ENCODE results near the gene SP1. TPM values are rescaled to one million over a fixed set of nuclear protein-coding genes. Genes with fewer than 3 reads are reported as not detected.
"Not testable (repeated sequence)": the region's sequence is repeated elsewhere in the genome, so short reads cannot be mapped to it uniquely, and the experiment has no call there.

The SP1 gene
- total RNA-seq, 1 donor = 50.3 TPM

DNA sequence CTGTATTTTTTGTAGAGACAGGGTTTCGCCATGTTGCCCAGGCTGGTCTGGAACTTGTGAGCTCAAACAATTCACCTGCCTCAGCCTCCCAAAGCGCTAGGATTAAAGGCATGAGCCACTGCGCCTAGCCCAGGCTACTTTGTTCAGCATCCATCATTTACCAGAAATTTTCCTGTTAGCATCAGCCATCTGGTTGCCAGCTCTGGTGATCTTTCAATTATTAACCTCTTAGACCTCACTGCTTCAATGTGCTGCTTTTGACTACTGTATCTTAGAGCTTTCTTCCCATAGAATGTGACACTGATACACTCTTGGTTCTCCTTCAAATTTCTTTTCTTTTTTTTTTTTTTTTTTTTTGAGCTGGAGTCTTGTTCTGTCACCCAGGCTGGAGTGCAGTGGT, 38.2 kb downstream of the SP1 start:
- H3K27me3 ChIP-seq (ENCODE audit: insufficient read depth, low read length) = no peaks in the 10 kb centered on the region
- no peaks in the 10 kb centered on the region for H4K20me1 ChIP-seq (ENCODE audit: insufficient read depth, low read length)
- TF ChIP-seq, protein P1, sequence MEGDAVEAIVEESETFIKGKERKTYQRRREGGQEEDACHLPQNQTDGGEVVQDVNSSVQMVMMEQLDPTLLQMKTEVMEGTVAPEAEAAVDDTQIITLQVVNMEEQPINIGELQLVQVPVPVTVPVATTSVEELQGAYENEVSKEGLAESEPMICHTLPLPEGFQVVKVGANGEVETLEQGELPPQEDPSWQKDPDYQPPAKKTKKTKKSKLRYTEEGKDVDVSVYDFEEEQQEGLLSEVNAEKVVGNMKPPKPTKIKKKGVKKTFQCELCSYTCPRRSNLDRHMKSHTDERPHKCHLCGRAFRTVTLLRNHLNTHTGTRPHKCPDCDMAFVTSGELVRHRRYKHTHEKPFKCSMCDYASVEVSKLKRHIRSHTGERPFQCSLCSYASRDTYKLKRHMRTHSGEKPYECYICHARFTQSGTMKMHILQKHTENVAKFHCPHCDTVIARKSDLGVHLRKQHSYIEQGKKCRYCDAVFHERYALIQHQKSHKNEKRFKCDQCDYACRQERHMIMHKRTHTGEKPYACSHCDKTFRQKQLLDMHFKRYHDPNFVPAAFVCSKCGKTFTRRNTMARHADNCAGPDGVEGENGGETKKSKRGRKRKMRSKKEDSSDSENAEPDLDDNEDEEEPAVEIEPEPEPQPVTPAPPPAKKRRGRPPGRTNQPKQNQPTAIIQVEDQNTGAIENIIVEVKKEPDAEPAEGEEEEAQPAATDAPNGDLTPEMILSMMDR (IDR thresholded peaks at IDR 0.05; ENCODE audit: extremely low read depth, low read depth, low read length) = no peak
- no peak overlapping the region for H3K27ac ChIP-seq (ENCODE audit: low read depth, low read length)
- no peak overlapping the region for H3K4me3 ChIP-seq (ENCODE audit: insufficient read depth, low read length)
- DNase-seq (ENCODE audit: insufficient read length, low spot score, missing footprints) = no peak
- H3K9me3 ChIP-seq (ENCODE audit: low read depth, low read length) = no peaks in the 10 kb centered on the region
- H3K4me1 ChIP-seq (ENCODE audit: insufficient read depth, low read length) = peaks cover 9% of the 10 kb centered on the region
- H3K4me2 ChIP-seq (ENCODE audit: insufficient read depth, low read length) = no peak overlapping the region
- H3K36me3 ChIP-seq (ENCODE audit: insufficient read depth, low read length) = no peaks in the 10 kb centered on the region
- H3K79me2 ChIP-seq (ENCODE audit: insufficient read depth, low read length) = no peaks in the 10 kb centered on the region
- H2AFZ ChIP-seq (ENCODE audit: low read length) = no peak overlapping the region

DNA sequence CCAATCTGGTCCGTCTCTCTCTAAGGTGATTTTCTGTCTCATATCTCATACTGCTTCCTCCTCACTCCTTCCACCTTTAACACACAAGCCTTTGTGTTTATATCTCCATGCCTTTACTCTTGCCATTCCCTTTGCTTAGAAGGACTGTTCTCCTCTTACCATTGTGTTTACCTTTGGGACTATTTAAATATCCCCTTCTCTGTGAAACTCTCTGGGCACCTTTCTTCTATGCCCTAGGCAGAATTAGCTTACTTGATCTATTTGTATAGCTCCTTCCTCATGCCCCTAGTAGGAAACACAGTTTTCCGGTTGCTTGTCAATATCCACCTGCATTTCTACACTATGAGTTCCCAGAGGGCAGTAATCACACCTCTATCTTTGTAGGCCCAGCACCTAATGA, 39.8 kb downstream of the SP1 start:
- TF ChIP-seq, protein P1 (IDR thresholded peaks at IDR 0.05; ENCODE audit: extremely low read depth, low read depth, low read length) = no peak

DNA sequence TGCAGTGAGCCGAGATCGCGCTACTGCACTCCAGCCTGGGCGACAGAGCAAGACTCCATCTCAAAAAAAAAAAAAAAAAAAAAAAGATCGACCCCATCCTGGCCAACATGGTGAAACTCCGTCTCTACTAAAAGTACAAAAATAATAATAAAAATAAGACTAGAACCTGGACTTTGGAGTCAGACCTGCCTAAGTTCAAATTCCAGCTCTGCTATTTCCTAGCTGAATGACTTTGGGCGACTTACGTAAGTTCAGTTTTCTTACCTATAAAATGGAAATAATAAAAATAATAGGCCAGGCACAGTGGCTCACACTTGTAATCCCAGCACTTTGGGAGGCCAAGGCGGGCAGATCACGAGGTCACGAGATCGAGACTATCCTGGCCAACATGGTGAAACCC, 42.3 kb downstream of the SP1 start:
- H4K20me1 ChIP-seq (ENCODE audit: insufficient read depth, low read length); H3K27ac ChIP-seq (ENCODE audit: low read depth, low read length); H3K79me2 ChIP-seq (ENCODE audit: insufficient read depth, low read length); H3K9me3 ChIP-seq (ENCODE audit: low read depth, low read length); H3K4me2 ChIP-seq (ENCODE audit: insufficient read depth, low read length); H3K36me3 ChIP-seq (ENCODE audit: insufficient read depth, low read length); H3K4me1 ChIP-seq (ENCODE audit: insufficient read depth, low read length); H3K4me3 ChIP-seq (ENCODE audit: insufficient read depth, low read length); H2AFZ ChIP-seq (ENCODE audit: low read length); H3K27me3 ChIP-seq (ENCODE audit: insufficient read depth, low read length); DNase-seq (ENCODE audit: insufficient read length, low spot score, missing footprints): not testable (repeated sequence)

More for the DNA sequence above, 39.8 kb downstream of the SP1 start:
- H4K20me1 ChIP-seq (ENCODE audit: insufficient read depth, low read length) = no peaks in the 10 kb centered on the region
- no peaks in the 10 kb centered on the region for H3K36me3 ChIP-seq (ENCODE audit: insufficient read depth, low read length)
- H3K4me3 ChIP-seq (ENCODE audit: insufficient read depth, low read length) = no peak overlapping the region
- no peak for DNase-seq (ENCODE audit: insufficient read length, low spot score, missing footprints)
- H3K79me2 ChIP-seq (ENCODE audit: insufficient read depth, low read length) = no peaks in the 10 kb centered on the region
- no peaks in the 10 kb centered on the region for H3K27me3 ChIP-seq (ENCODE audit: insufficient read depth, low read length)
- no peak overlapping the region for H3K4me2 ChIP-seq (ENCODE audit: insufficient read depth, low read length)
- H3K27ac ChIP-seq (ENCODE audit: low read depth, low read length) = no peak overlapping the region
- peaks cover 9% of the 10 kb centered on the region for H3K4me1 ChIP-seq (ENCODE audit: insufficient read depth, low read length)
- H3K9me3 ChIP-seq (ENCODE audit: low read depth, low read length) = no peaks in the 10 kb centered on the region
- no peak overlapping the region for H2AFZ ChIP-seq (ENCODE audit: low read length)

- H3K4me1 ChIP-seq (ENCODE audit: insufficient read depth, low read length) = peaks cover 14% of the 10 kb centered on the region
These were observed 43.6 kb downstream of the SP1 start, which contains the start of gene AMHR2 for GRCh38 chr12:53423597-53423996. Gene AMHR2 (plus strand): TSS chr12:53423855. CDS start chr12:53423935, 80 bp downstream.

More at GRCh38 chr12:53423597-53423996, 43.6 kb downstream of the SP1 start, which contains the start of gene AMHR2:
- H3K79me2 ChIP-seq (ENCODE audit: insufficient read depth, low read length) = no peaks in the 10 kb centered on the region
- no peaks in the 10 kb centered on the region for H3K27me3 ChIP-seq (ENCODE audit: insufficient read depth, low read length)
- H3K4me3 ChIP-seq (ENCODE audit: insufficient read depth, low read length) = no peak within 1 kb of the TSS
- no peak for DNase-seq (ENCODE audit: insufficient read length, low spot score, missing footprints)
- no peaks in the 10 kb centered on the region for H4K20me1 ChIP-seq (ENCODE audit: insufficient read depth, low read length)
- H3K36me3 ChIP-seq (ENCODE audit: insufficient read depth, low read length) = no peaks in the 10 kb centered on the region
- no peak within 1 kb of the TSS for H3K4me2 ChIP-seq (ENCODE audit: insufficient read depth, low read length)
- no peak within 1 kb of the TSS for H2AFZ ChIP-seq (ENCODE audit: low read length)
- TF ChIP-seq, protein P1 (IDR thresholded peaks at IDR 0.05; ENCODE audit: extremely low read depth, low read depth, low read length) = no peak
- no peaks in the 10 kb centered on the region for H3K9me3 ChIP-seq (ENCODE audit: low read depth, low read length)
- H3K27ac ChIP-seq (ENCODE audit: low read depth, low read length) = no peak within 1 kb of the TSS
